GM21737 (cell line): ENCODE results near the gene S100A8.

Experiments used
- ATAC-seq: cut with Tn5 transposase; IDR thresholded peaks from one replicate; pipeline ENCODE4 v1.9.1; 2021; ENCODE audit warnings: mild to moderate bottlenecking, moderate library complexity; ENCODE audit not compliant: unreplicated experiment

Gene S100A8

GRCh38 chr1:153364156-153364555, 26.7 kb downstream of the S100A8 start:
- no peak for ATAC-seq

DNA sequence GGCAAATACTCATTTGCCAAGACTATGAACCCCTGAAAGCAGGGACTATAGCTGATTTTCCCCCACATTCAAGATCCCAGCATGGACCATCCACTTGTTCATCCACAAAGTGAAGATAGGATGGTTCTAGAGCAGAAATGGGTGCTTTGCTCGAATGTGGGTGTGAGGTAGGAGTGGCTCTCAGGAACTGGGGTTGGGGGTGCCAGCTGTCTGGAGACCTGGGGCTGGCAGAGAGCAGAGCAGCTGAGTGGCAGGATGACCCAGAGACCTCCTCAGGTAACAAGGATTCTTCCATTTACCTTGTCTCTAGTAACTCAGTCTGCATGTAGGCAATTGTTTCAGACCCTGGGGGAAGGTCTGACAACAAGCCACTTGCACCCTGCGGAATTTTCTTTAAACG, 27.2 kb downstream of the S100A8 start:
- ATAC-seq = no peak

DNA sequence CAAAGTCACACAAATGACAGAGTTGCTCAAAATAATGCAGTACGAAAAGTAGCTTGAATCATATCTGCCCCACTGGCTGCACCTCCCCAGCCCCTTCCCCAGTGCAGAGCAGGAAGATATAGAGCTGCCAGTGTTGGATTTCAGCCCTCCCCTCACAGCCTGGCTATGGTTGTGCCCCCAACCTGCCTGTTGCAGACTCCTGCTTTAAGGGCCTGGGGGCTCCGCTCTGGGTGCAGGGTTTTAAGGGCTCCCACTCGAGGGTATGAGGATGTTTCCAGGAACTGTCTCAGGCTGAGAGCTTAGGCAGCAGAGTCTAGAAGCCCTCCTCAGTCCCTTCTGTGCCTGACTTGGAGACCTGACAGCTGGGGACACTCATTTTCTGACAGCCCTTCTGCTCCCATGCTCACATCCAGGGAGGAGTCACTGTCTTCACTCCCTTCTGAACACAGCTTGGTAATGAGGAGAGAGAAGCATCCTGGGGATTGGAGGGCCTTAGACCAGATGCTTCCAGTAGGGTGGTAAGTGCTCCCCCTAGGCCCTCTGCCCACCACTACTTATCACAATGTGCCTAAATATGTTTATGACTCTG, 28.6 kb downstream of the S100A8 start:
- no peak for ATAC-seq

DNA sequence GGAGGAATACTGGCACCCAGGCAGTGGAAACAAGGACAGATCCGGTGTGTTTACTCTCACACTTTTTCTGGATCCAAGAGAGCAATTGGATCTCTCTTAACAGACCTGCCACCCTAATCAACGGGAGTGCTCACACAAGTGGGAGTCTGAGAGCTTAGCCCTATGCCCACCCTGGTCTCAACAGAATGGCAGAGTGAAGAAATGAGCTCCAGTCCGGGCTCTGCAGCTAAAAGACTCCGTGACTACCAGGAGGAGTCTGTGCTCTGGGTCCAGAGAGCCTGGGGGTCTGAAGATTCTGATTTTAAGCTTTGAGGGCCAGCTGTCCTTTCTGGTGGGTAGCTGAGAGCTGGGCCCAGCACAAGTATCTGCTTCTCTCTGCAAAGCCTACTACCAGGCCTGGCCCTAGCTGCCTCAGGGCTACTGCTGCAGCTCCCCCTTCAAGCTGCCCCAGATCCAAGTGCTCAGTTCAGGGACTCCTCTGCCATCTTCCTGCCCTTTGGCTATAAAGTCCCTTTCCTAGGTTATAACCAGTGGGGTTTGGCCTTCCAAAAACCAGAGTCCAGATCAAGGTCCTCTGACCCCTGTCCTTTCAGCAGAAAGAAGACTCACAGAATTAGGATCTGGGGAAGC, 29.3 kb downstream of the S100A8 start:
- ATAC-seq = no peak

GRCh38 chr1:153360592-153361479, 30.0 kb downstream of the S100A8 start:
- ATAC-seq = no peak

GRCh38 chr1:153360190-153360589, 30.7 kb downstream of the S100A8 start:
- no peak for ATAC-seq

DNA sequence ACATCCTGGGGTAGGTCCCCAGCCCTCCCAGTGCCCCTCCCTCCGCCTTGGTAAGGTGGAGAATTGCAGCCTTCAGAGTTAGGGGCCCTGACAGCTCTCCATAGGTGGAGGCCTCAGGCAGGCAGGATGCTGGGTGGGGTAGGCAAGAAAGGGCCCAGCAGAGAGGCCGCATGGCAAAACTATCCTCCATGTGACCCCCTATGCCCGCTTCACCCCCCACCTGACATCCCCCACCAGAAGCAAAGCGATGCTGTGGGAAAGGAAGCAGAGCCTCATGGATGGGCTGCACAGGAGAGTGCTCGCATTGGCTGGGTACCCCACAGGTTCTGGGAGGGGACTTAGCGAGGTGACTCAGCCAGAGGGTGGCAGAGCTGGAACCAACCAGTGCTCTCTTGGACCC, 31.6 kb downstream of the S100A8 start:
- no peak for ATAC-seq

- ATAC-seq = no peak
These were observed 32.2 kb downstream of the S100A8 start for GRCh38 chr1:153358691-153358975.

DNA sequence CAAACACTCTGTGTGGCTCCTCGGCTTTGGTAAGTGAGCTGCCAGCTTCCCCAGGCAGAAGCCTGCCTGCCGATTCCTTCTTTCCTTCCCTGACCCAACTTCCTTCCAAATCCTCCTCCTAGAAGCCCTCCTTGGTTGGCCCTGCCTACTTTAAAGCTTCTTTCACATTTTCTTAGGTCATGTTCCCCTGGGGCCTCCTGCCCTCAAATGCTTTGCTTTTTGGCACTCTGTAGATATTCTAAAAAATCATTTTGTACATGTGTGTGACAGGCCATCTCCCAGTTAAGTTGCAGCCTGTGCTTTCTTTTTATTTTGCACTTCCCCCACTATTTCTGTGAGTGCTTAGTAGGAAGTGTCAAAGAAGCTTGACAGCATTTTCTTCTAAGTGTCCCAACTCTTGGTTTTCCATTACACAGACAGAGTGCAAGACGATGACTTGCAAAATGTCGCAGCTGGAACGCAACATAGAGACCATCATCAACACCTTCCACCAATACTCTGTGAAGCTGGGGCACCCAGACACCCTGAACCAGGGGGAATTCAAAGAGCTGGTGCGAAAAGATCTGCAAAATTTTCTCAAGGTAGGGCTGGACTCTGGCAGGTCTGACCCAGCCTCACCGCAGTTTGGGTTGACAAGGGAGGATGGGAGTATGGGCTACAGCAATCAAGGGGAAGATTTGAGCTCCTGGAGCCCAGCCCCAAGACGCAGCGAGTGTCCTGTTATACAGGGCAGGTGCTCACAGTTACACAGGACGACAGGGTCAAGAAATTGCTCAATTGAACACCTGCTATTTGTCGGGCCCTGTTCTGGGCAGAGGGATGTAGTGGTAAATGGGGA, 32.8 kb downstream of the S100A8 start, which contains the start of gene S100A9:
Gene S100A9 (plus strand): TSS at position 2 of the 838 bp plus-strand sequence. CDS start 430 bp downstream, at position 432.
- no peak for ATAC-seq

- ATAC-seq = no peak
These were observed 33.6 kb downstream of the S100A8 start for GRCh38 chr1:153357076-153357852.

DNA sequence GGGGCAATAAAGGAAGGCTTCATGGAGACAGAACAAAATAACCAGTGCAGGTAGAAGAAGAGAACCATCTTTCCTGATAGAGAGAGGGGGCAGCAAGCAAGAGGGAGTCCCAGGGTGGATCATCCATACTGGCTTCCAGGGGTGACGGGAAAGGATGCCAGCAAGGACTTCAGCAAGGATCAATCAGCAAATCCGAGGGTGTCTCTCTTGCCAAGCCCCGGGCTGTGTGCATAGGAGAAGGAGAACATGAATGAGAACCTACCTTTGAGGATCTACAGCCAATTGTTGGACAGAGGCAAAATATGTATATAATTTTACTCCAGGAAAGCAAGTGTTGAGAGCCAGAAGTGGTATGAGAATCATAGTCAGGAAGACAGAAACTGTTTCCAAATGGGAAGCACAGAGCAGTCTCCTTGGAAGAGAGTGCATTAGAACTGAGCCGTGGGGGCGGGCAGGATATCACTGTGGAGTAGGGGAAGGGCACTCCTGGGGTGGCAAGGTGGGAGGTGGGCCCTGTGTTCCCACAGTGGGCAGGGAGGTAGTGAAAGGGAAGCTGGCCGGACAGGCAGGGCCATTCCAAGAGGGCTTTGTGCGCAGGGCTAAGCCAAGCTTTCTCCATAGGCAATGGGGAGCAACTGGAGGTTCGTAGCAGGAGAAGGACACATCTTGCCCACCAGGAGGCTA, 34.3 kb downstream of the S100A8 start:
- no peak for ATAC-seq

DNA sequence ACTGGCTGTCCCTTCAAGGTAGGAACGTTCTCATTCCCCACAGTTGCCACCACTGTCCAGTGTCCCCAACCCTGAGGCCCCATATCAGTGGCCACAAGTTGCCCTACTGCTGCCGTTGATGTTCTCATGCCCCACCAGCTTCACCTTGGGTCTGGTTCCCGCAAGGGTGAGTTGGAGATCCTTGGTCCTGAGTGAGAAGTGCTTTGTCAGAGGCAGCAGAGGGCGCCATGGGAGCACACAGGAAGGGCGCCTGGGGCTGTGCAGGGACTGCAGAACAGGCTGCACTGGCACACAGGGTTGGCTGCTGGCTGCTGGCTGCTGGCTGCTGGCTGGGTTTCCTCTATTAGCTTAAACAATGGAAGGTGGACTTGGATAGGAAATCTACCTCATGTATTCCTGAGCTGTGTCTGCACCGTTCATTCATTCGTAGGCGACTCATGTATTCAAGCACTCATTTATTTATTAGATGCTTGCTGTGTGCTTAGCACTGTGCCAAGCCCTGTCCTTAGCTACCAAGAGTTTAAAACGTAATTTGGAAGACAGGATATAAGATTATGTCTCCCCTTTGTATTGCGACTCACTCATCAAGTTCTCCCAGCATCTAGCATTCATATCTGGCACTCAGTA, 35.3 kb downstream of the S100A8 start:
- ATAC-seq = no peak

- no peak for ATAC-seq
These were observed 36.2 kb downstream of the S100A8 start for GRCh38 chr1:153354515-153355193.

- ATAC-seq = no peak
These were observed 37.5 kb downstream of the S100A8 start for GRCh38 chr1:153353226-153353947.

DNA sequence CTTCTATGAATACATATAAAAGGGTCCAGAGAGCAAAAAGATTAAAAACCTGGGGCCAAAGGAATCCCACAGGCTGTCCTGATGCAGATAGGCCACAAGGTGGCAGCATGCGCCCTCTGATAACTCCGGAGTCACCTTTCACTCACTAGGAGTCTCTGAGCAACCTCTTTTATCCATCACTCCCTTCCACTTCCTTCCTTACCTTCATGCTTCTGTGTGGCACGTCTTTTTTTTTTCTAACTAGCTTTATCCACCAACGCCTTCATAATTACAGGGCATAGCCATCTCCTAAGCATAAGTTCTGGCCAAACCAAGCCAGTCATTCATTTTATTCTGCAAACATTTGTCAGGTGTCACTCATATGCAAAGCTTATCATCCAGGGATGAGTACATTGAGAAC, 38.4 kb downstream of the S100A8 start:
- ATAC-seq = no peak

DNA sequence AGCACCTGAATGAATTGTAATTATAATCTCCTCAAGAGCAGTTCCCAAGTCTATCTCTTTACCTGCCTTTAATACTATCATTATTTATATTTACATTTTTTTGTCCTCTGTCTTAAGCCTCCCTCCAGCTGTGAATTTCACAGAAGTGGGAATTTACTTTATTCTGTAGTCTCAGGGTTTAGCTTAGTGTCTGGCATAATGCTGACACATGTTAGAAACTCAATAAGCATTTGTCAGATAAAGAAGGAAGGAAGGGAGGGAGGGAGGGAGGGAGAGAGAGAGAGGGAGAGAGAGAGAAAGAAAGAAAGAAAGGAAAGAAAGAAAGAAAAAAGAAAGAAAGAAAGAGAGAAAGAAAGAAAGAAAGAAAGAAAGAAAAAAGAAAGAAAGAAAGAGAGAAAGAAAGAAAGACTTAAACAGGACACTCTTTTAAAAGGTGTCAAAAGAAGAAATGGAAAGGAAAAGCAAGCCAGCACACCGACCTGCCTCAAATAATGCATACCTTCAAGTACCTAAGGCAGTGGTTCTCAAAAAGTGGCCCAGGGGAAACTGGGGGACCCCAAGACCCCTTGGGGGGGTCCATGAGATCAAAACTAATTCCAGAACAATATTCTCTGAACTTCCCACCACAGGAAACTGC, 40.4 kb downstream of the S100A8 start:
- ATAC-seq = no peak
